H7 (cell line): Measurements from ENCODE around the gene MTMR11. TPM values are rescaled to one million over a fixed set of nuclear protein-coding genes. Genes with fewer than 3 reads are reported as not detected.
"Not testable (repeated sequence)": the region's sequence is repeated elsewhere in the genome, so short reads cannot be mapped to it uniquely, and the experiment has no call there.

Source experiments
- DNase-seq: peaks from one replicate; pipeline ENCODE4 v3.0.0; 2012
- H3K27me3 ChIP-seq: 2 replicates; pipeline ENCODE4 v1.6.0; 2011; ENCODE audit warnings: mild to moderate bottlenecking, low read length; ENCODE audit not compliant: control insufficient read depth, insufficient read depth
- H3K36me3 ChIP-seq: replicated peaks from 2 replicates; pipeline ENCODE4 v1.5.1; 2011; ENCODE audit warnings: low read length; ENCODE audit not compliant: control insufficient read depth, insufficient read depth
- H3K4me3 ChIP-seq: 2 replicates; pipeline ENCODE4 v1.5.1; 2011; ENCODE audit warnings: low read depth, mild to moderate bottlenecking, control low read depth, low read length, moderate library complexity; ENCODE audit not compliant: insufficient read depth
- total RNA-seq: library from RNA; depleted of rRNA; stranded (reverse); fragments of >200 nt; shearing (Covaris generic); gene quantifications from 2 replicates; pipeline ENCODE4 v1.2.3, GENCODE V29; 2014

MTMR11 gene
- total RNA-seq, 1 experiment from 2014 or later, result 5.2 TPM

- H3K27me3 ChIP-seq, result peaks cover 2% of the 10 kb centered on the region; the same call in 1 of the 2 replicates
- DNase-seq, result peak; percentile 95
- H3K4me3 ChIP-seq, result peak within 1 kb of the TSS; percentile 58
- H3K36me3 ChIP-seq, result no peaks in the 10 kb centered on the region; the same call in 1 of the 2 replicates
These were observed 37.0 kb downstream of the MTMR11 start, which contains the start of gene BOLA1 for GRCh38 chr1:149899460-149900284. Gene BOLA1 (plus strand): TSS chr1:149899568. CDS start chr1:149900060, 492 bp downstream.

GRCh38 chr1:149896575-149896974 lies 40.1 kb downstream of the MTMR11 start:
- Histone ChIP-seq H3K27me3 (peaks cover 2% of the 10 kb centered on the region; the same call in 1 of the 2 replicates), H3K4me3 (no peak overlapping the region), H3K36me3 (no peaks in the 10 kb centered on the region)
- DNase-seq, result no peak

- peak overlapping the region; percentile 57 for H3K4me3 ChIP-seq
- H3K27me3 ChIP-seq, result no peaks in the 10 kb centered on the region
- H3K36me3 ChIP-seq, result no peaks in the 10 kb centered on the region
- DNase-seq, result no peak
These were observed 47.7 kb downstream of the MTMR11 start for GRCh38 chr1:149888999-149889289.

- Histone ChIP-seq H3K4me3 (peak overlapping the region; percentile 57), H3K36me3 (no peaks in the 10 kb centered on the region), H3K27me3 (no peaks in the 10 kb centered on the region)
- DNase-seq, result peak; percentile 86
These were observed 48.3 kb downstream of the MTMR11 start for GRCh38 chr1:149888247-149888998.

- H3K27me3 ChIP-seq, result no peaks in the 10 kb centered on the region
- no peaks in the 10 kb centered on the region for H3K36me3 ChIP-seq
- peak overlapping the region; percentile 86 for H3K4me3 ChIP-seq
- DNase-seq, result peak; percentile 90
These were observed 49.0 kb downstream of the MTMR11 start for GRCh38 chr1:149887456-149888246.

- H3K36me3 ChIP-seq, H3K27me3 ChIP-seq, DNase-seq: not testable (repeated sequence)
- H3K4me3 ChIP-seq, result peak overlapping the region; percentile 86
These were observed 49.6 kb downstream of the MTMR11 start for GRCh38 chr1:149887196-149887455.

- peak; percentile 92 for DNase-seq
- Histone ChIP-seq H3K27me3 (no peaks in the 10 kb centered on the region), H3K36me3 (no peaks in the 10 kb centered on the region), H3K4me3 (peak overlapping the region; percentile 86)
These were observed 50.1 kb downstream of the MTMR11 start for GRCh38 chr1:149886396-149887195.

- H3K27me3 ChIP-seq, H3K36me3 ChIP-seq, DNase-seq: not testable (repeated sequence)
- peak overlapping the region; percentile 66 for H3K4me3 ChIP-seq
These were observed 50.6 kb downstream of the MTMR11 start for GRCh38 chr1:149886121-149886395.

GRCh38 chr1:149885339-149886120 lies 51.1 kb downstream of the MTMR11 start:
- Histone ChIP-seq H3K27me3 (no peaks in the 10 kb centered on the region), H3K4me3 (peak overlapping the region; percentile 66), H3K36me3 (no peaks in the 10 kb centered on the region)
- no peak for DNase-seq

- H3K36me3 ChIP-seq, result no peaks in the 10 kb centered on the region
- no peak for DNase-seq
These were observed 52.0 kb downstream of the MTMR11 start for GRCh38 chr1:149884433-149885338.

GRCh38 chr1:149883598-149884247 lies 53.0 kb downstream of the MTMR11 start:
- Histone ChIP-seq H3K36me3 (no peaks in the 10 kb centered on the region), H3K4me3 (no peak overlapping the region), H3K27me3 (no peaks in the 10 kb centered on the region)
- DNase-seq, result no peak

More at GRCh38 chr1:149884433-149885338, 52.0 kb downstream of the MTMR11 start:
- Histone ChIP-seq H3K4me3 (peak overlapping the region; percentile 66), H3K27me3 (no peaks in the 10 kb centered on the region)

GRCh38 chr1:149881876-149882275 lies 54.8 kb downstream of the MTMR11 start:
- DNase-seq, result no peak
- no peak overlapping the region for H3K4me3 ChIP-seq
- H3K36me3 ChIP-seq, result no peaks in the 10 kb centered on the region
- no peaks in the 10 kb centered on the region for H3K27me3 ChIP-seq
